Fibroblast of the aortic adventitia (primary cell): ENCODE results near the gene TUBB. TPM values are rescaled to one million over a fixed set of nuclear protein-coding genes. Genes with fewer than 3 reads are reported as not detected.
"Not testable (repeated sequence)": the region's sequence is repeated elsewhere in the genome, so short reads cannot be mapped to it uniquely, and the experiment has no call there.

Experiments used
- DNase-seq: peaks from one replicate; pipeline ENCODE4 v3.0.0-alpha.2; 2010; ENCODE audit warnings: low read depth
- H3K4me3 ChIP-seq: 2 replicates; pipeline ENCODE4 v1.5.1; 2011; ENCODE audit warnings: low read depth, mild to moderate bottlenecking, control low read depth, low read length, moderate library complexity
- total RNA-seq: library from RNA; depleted of rRNA; stranded (reverse); fragments of >200 nt; gene quantifications from 2 replicates; pipeline ENCODE4 v1.2.3, GENCODE V29; 2012; ENCODE audit warnings: low replicate concordance
- TF ChIP-seq, protein P1 (sequence below): IDR thresholded peaks from 2 replicates; pipeline ENCODE4 v1.5.1; 2011; ENCODE audit warnings: mild to moderate bottlenecking, low read length, control low read depth, inconsistent platforms; ENCODE audit not compliant: insufficient read depth

TUBB gene
- total RNA-seq, 1 donor, result 996 TPM

DNA sequence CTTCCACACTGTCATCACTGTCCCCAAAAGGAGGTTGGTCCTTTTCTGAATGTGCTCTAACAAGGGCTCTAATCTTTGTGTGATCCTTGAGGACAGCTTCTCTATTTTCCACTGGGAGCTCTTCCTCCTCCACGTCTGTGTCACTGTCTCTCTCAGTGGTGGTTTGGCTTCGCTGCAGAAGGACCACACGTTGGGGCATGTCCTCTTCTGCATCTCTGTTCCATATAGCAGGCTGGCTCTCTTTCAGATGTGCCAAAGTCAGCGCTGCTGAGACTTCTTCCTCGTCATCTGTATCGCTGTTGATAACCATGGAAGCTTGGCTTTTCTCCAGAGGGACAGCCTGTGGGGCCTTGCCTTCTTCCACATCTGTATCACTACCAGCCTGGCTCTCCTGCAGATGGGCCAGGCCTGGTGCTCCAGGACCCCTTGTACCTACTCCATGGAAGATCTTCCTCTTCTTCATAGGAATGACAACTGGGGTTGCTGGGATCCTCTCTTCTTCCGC, 7.7 kb upstream of the TUBB start:
- DNase-seq, result no peak
- no peak overlapping the region for H3K4me3 ChIP-seq
- TF ChIP-seq, protein P1, sequence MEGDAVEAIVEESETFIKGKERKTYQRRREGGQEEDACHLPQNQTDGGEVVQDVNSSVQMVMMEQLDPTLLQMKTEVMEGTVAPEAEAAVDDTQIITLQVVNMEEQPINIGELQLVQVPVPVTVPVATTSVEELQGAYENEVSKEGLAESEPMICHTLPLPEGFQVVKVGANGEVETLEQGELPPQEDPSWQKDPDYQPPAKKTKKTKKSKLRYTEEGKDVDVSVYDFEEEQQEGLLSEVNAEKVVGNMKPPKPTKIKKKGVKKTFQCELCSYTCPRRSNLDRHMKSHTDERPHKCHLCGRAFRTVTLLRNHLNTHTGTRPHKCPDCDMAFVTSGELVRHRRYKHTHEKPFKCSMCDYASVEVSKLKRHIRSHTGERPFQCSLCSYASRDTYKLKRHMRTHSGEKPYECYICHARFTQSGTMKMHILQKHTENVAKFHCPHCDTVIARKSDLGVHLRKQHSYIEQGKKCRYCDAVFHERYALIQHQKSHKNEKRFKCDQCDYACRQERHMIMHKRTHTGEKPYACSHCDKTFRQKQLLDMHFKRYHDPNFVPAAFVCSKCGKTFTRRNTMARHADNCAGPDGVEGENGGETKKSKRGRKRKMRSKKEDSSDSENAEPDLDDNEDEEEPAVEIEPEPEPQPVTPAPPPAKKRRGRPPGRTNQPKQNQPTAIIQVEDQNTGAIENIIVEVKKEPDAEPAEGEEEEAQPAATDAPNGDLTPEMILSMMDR, result no peak

DNA sequence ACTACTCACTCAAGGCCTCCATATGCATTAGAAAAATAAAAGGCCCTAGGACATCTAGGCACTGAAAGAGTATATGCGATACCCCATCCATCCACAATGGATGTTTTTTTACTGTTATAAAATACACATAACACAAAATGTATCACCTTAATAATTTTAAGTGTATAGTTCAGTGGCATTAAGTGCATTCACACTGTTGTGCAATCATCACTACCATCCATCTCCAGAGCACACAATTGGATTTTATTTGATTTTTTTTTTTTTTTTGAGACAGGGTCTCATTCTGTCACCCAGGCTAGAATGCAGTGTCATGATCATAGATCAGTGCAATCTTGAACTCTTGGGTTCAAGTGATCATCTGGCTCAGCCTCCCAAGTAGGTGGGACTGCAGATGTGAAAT, 5.9 kb upstream of the TUBB start:
- no peak for DNase-seq
- TF ChIP-seq, protein P1, result no peak
- no peak overlapping the region for H3K4me3 ChIP-seq

DNA sequence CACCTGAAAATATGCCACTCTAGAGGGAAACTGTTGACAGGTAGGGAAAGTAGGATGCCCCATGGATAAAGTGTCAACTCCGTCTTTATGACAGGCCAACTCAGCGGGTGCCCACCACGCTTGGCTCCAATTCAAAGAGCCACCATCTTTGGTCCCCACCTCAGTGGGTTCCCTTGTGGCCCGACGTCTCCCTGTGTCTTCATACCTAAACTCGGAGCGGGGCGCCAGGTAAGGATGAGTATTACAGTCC, 3.3 kb upstream of the TUBB start:
- peak overlapping the region; percentile 84 for H3K4me3 ChIP-seq
- no peak for DNase-seq
- TF ChIP-seq, protein P1, result no peak

DNA sequence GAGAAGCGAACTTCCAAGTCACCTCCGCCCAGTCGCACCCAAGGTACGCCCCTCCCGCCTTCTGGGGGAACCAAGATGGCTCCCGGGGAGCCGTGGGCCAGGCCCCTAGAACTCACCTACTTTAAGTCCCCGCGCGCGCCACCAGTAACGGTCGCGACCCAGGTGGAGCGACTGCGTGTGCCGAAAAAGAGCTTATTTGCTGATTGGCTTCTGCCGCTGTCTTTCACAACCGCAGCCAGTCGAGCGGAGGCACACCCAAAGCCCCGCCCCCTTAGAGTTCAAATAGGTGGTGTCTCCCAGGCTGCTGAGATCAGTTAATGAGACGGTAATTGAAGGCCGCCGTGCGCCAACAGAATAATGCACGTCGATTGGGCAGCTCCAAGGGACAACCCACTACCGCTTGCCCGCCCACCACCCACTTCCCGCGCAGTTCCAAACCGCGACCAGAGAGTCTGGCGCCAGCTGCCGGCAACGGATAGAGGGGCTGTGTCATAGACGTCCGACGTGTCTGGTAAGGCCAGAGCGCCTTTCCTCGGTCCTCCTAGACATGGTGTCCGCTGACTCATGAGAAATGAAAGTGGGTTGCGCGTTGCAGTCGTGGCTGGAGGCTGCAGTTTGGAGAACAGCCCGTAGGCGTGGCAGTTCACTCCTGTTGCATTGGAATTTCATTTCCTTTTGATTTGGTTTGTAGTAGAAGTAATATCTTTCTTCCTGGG, 2.9 kb upstream of the TUBB start, which contains the start of gene MDC1:
Gene MDC1, minus strand, starts transcription at position 153 of the 716 bp plus-strand sequence. CDS start 2,106 bp downstream, outside the sequence.
- DNase-seq, result peak; percentile 100
- TF ChIP-seq, protein P1, result peak; percentile 42
- H3K4me3 ChIP-seq, result peak within 1 kb of the TSS; percentile 84

DNA sequence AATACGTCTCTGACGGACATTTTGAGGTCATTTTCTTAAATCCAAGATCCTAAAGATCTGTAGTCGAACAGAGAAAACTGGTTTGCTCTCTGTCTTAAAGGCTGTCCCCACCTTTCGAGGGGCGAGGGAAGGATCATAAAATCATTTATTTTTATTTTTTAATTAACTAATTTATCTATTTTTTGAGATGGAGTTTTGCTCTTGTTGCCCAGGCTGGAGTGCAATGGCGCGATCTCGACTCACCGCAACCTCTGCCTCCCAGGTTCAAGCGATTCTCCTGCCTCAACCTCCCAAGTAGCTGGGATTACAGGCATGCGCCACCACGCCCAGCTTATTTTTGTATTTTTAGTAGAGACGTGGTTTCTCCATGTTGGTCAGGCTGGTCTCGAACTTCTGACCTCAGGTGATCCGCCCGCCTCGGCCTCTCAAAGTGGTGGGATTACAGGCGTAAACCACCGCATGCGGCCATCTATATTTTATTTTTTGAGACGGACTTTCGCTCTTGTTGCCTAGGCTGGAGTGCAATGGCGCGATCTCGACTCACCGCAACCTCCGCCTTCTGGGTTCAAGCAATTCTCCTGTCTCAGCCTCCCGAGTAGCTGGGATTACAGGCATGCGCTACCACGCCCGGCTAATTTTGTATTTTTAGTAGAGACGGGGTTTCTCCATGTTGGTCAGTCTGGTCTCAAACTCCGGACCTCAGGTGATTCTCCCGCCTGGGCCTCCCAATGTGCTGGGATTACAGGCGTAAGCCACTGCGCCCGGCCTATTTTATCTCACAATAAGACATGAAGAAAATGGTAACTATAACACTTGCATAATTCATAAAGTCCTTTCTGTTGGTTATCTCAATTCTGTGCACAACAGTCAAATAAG, 2.1 kb upstream of the TUBB start:
- DNase-seq, result not testable (repeated sequence)
- peak overlapping the region; percentile 45 for H3K4me3 ChIP-seq

DNA sequence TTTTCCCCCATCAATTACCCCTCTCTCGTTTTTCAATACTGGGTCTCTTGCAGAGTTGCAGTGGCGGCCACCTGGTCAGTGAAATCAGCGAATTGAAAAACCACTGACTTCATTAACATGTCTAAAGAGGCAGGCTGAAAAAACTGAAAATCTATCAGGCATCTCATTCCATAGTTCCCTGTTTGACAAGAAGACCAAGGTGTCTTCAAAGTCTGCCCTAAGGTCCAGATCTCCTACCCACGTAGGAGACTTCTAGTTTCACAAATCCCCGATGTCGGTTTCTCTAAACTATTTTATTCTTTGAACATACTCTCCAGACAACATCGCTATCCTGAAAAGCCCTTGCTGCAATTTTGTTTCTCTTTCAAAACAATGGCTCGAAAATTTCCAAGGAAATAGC, 796 bp upstream of the TUBB start:
- TF ChIP-seq, protein P1, result no peak
- no peak for DNase-seq
- H3K4me3 ChIP-seq, result peak overlapping the region; percentile 75

DNA sequence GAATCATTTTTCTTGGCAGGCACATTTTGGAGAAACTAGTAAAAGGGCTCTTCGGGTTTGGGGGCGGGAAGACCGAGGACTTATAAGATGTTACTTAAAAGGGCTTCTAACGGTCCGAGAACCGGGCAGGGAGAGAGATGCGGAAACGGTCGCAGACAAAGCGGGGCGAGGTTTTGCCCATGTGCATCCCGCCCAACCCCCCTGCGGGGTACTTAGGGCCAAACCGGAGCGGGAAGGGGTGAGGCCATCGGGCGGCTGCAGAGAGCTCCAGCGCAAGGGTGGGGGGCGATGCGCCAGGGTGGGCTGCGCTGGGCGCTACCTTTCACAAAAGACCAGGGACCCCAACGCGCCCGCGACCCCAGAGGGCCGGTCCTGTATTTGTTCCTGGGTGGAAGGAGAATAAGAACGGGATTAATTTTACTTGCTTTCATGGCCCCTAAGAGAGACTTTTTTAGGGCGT, 616 bp downstream of the TUBB start:
- DNase-seq, result peak; percentile 43
- TF ChIP-seq, protein P1, result no peak
- peak overlapping the region; percentile 87 for H3K4me3 ChIP-seq
